AG09309 (cell line): Measurements from ENCODE around the gene TTR.

Source experiments
- DNase-seq: peaks from one replicate; pipeline ENCODE4 v3.0.0-alpha.2; 2010; ENCODE audit warnings: low read depth
- H3K4me3 ChIP-seq: 2 replicates; pipeline ENCODE4 v1.5.1; 2011; ENCODE audit warnings: mild to moderate bottlenecking, low read depth, low read length, moderate library complexity; ENCODE audit not compliant: control insufficient read depth
- TF ChIP-seq, protein P1 (sequence below): IDR thresholded peaks from 2 replicates; pipeline ENCODE4 v1.5.1; 2011; ENCODE audit warnings: mild to moderate bottlenecking, low read depth, low read length, inconsistent platforms; ENCODE audit not compliant: insufficient read depth, control insufficient read depth; ENCODE audit errors: missing control alignments

Gene TTR

DNA sequence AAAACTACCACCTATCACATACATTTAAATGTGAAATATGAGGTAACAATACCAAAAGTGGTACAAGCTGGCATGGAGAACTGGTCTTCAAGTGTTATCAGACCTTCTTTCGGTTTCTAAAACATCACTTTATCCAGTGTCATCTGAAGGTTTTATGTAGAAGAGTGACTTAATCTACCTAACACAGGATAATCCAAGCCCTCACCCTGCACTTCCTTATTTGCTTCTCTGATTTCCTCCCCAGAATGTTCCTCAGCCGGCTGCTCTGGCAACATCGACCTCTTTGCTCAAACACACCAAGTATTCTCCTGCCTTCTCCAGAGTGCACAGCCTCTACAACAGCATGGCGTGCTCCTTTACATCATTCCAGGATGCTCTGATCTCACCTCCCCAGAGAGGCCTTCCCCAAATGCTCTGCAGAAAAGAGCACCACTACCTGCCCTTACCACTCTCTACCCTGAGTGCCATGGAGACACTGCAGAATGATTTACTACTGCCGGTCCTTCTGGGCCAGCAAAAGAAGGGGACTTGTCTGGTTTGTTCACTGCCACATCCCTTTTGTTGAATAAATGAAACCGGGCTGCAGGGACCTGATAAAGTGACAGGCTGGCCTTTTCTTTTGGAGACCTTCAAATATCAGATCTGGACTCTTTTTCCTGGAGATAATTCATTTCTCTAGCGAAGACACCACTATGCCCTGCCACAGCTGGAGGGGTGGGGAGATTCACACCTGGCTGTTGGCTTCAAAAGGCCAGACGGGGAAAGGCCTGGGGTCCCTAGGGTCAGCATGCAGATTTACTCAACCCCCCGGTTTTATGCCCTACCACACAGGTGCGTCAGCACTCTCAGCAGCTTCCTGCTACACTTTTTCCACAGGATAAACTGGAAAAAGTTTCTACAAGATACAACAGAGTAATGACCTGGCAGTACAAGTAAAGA, 42.0 kb downstream of the TTR start:
- TF ChIP-seq, protein P1, sequence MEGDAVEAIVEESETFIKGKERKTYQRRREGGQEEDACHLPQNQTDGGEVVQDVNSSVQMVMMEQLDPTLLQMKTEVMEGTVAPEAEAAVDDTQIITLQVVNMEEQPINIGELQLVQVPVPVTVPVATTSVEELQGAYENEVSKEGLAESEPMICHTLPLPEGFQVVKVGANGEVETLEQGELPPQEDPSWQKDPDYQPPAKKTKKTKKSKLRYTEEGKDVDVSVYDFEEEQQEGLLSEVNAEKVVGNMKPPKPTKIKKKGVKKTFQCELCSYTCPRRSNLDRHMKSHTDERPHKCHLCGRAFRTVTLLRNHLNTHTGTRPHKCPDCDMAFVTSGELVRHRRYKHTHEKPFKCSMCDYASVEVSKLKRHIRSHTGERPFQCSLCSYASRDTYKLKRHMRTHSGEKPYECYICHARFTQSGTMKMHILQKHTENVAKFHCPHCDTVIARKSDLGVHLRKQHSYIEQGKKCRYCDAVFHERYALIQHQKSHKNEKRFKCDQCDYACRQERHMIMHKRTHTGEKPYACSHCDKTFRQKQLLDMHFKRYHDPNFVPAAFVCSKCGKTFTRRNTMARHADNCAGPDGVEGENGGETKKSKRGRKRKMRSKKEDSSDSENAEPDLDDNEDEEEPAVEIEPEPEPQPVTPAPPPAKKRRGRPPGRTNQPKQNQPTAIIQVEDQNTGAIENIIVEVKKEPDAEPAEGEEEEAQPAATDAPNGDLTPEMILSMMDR: no peak
- no peak overlapping the region for H3K4me3 ChIP-seq
- no peak for DNase-seq

DNA sequence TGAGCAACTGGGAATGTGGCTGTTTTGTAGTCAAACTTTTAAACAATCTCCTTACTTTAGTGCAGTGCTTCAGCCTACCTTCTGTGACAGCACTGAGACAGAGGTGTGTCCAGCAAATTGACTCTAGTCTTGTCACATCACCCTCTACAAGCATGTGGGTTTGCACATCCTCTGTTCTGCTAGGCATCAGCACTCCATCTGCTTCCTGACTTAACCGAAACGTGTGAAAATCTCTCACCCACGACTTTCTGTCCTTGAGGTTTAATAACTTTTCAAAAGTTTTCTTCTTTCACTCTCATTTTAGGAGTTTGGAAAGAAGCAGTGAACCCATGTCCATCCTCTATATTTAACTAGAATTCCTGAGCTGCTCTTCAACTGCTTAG, 42.6 kb downstream of the TTR start:
- no peak overlapping the region for H3K4me3 ChIP-seq
- TF ChIP-seq, protein P1: no peak
- DNase-seq: no peak

DNA sequence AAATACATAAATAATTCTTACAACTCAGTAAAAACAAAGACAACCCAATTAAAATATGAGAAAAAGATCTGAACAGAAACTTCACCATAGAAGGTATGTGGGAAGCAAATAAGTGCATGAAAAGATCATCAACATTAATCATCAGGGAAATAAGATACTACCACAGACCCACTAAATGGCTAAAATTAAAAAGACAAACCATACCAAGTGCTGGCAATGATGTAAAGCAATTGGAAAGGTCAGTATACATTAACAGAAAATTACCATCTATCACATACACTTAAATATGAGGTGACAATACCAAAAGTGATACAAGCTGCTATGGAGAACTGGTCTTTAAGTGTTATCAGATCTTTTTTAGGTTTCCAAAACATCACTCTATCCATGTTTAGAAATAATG, 44.7 kb downstream of the TTR start:
- DNase-seq: no peak
- TF ChIP-seq, protein P1: no peak
- no peak overlapping the region for H3K4me3 ChIP-seq

DNA sequence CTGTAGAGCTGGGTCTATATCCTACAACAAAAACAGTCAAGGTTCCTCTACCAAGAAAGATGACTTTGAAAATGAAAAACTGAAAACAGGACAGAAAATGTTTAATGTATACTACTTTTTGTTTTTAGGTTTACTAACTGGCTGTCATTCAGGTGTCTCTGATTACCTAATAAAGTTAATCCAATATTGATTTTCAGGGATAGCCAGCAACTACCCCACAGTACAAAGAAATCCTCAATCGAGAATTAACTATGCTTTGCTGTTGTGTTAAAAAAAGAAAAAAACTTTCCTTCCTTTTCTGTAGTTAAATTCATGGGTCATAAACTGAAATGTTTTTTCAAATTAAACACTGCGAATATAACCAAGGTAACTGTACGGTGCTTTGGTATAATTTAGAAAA, 45.8 kb downstream of the TTR start:
- no peak overlapping the region for H3K4me3 ChIP-seq
- DNase-seq: no peak
- TF ChIP-seq, protein P1: no peak

DNA sequence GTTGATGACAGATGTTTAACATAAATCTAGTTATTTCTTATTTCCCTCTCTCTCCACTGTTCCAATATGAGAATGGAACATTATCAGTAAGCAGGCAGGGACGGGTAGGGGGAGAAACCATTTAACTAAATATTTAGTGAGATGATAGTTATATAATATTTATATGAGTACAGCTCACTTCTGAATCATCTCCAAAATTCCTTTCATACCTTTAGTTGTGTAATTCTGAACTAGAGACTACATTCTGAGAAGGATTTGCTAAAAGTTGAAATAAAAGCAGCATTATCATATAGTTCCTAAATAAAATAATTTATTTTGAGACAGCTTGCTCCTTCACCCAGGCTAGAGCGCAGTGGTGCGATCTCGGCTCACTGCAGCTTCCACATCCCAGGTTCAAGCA, 51.3 kb downstream of the TTR start:
- TF ChIP-seq, protein P1: no peak
- no peak overlapping the region for H3K4me3 ChIP-seq
- DNase-seq: no peak

DNA sequence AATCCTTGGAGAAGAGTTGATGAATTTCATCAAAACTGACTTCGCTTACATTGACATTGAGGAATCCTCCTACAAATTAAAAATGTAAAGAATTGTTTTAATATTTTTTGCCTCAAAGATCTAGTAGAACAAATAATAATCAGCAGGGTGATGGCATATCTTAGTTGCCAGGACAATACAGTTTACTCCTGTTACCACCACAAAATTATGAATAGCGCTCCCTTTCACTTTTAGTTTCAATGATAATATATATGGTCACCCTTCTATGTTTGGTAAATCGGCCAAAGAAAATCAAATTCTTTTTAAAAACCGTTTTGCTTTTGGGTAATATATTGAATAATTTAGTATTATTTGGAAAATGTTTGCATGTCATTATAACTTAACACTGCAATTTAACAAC, 53.7 kb downstream of the TTR start:
- DNase-seq: no peak
- TF ChIP-seq, protein P1: no peak
- H3K4me3 ChIP-seq: no peak overlapping the region
